LHCN-M2 (cell line): ENCODE data around the gene XIRP1. TPM values are rescaled to one million over a fixed set of nuclear protein-coding genes. Genes with fewer than 3 reads are reported as not detected.
"Not testable (repeated sequence)": the region's sequence is repeated elsewhere in the genome, so short reads cannot be mapped to it uniquely, and the experiment has no call there.

ENCODE experiments used
- DNase-seq: peaks from one replicate; pipeline ENCODE4 v3.0.0-alpha.2; 2012; ENCODE audit warnings: low read depth
- total RNA-seq: library from RNA; depleted of rRNA; stranded (reverse); fragments of >200 nt; gene quantifications from 2 replicates; pipeline ENCODE4 v1.2.3, GENCODE V29; 2014

The XIRP1 gene
- total RNA-seq, 1 experiment from 2014 or later = 4.1 TPM

GRCh38 chr3:39186692-39187151, 5.7 kb downstream of the XIRP1 start:
- DNase-seq = no peak

- no peak for DNase-seq
Observed at GRCh38 chr3:39185959-39186691, 6.3 kb downstream of the XIRP1 start.

- DNase-seq = no peak
Observed at GRCh38 chr3:39185326-39185958, 7.0 kb downstream of the XIRP1 start.

GRCh38 chr3:39184968-39185285, 7.5 kb downstream of the XIRP1 start:
- no peak for DNase-seq

- no peak for DNase-seq
Observed at GRCh38 chr3:39184081-39184967, 8.1 kb downstream of the XIRP1 start.

GRCh38 chr3:39183211-39184080, 8.9 kb downstream of the XIRP1 start:
- no peak for DNase-seq

- no peak for DNase-seq
Observed at GRCh38 chr3:39181408-39182335, 10.7 kb downstream of the XIRP1 start.

- peak; percentile 75 for DNase-seq
Observed at GRCh38 chr3:39180546-39181346, 11.6 kb downstream of the XIRP1 start.

- no peak for DNase-seq
Observed at GRCh38 chr3:39180183-39180545, 12.2 kb downstream of the XIRP1 start.

- DNase-seq = peak; percentile 84
Observed at GRCh38 chr3:39178553-39178952, 13.8 kb downstream of the XIRP1 start.

- DNase-seq = peak; percentile 91
Observed at GRCh38 chr3:39177708-39178332, 14.6 kb downstream of the XIRP1 start.

- no peak for DNase-seq
Observed at GRCh38 chr3:39176025-39176714, 16.2 kb downstream of the XIRP1 start.

- DNase-seq = no peak
Observed at GRCh38 chr3:39173318-39174125, 18.9 kb downstream of the XIRP1 start.

- no peak for DNase-seq
Observed at GRCh38 chr3:39171860-39172259, 20.5 kb downstream of the XIRP1 start.

GRCh38 chr3:39170877-39171276, 21.5 kb downstream of the XIRP1 start:
- DNase-seq = not testable (repeated sequence)

- DNase-seq = no peak
Observed at GRCh38 chr3:39170461-39170860, 21.9 kb downstream of the XIRP1 start.

GRCh38 chr3:39169712-39170111, 22.7 kb downstream of the XIRP1 start:
- DNase-seq = no peak
